ENCODE measurements around the gene MRC2.
"Not testable (repeated sequence)": the region's sequence is repeated elsewhere in the genome, so short reads cannot be mapped to it uniquely, and the experiment has no call there.

Gene MRC2

GRCh38 chr17:62676952-62677596 lies 49.6 kb downstream of the MRC2 start:
- Histone ChIP-seq H3K36me3 (ENCODE audit: insufficient read depth, low read length) (peaks cover 4% of the 10 kb centered on the region; the same call in 1 of the 2 replicates), H3K9me3 (ENCODE audit: control insufficient read depth, insufficient read depth, low read length) (no peaks in the 10 kb centered on the region), H3K9ac (ENCODE audit: low read depth, low read length) (no peak overlapping the region), H3K4me1 (ENCODE audit: insufficient read depth, low read length) (peaks cover 6% of the 10 kb centered on the region; the same call in 1 of the 2 replicates)

DNA sequence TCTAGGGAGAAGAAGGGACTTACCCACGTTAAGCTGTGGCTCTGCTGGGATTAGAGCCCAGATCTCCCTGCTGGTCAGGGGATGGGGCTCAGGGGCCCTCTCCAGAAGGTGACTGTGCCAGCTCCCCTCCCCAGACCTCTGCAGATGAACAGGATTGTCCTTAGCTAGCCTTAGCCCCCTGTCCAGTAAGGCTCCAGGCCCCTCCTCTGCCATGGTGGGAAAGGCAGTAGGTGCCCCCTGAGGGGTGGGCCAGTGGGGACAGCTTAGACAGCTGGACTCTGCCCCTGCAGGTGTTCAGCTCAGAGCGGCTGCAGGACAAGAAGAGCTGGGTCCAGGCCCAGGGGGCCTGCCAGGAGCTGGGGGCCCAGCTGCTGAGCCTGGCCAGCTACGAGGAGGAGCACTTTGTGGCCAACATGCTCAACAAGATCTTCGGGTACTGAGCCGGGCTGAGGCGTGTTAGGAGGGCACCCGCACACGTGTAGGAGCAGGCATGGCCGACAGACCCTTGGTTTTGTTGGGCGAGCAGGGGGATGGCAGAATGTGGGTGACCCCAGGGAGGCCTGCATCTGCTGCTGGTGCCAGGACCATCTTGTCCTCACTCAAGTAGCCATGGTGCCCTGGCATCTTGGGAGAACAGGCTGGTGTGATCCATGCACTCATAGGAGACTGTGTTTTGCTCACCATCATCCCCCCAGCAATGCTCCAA lies 50.9 kb downstream of the MRC2 start:
- peaks cover 6% of the 10 kb centered on the region; the same call in 1 of the 2 replicates for H3K4me1 ChIP-seq (ENCODE audit: insufficient read depth, low read length)
- peaks cover 4% of the 10 kb centered on the region; the same call in 1 of the 2 replicates for H3K36me3 ChIP-seq (ENCODE audit: insufficient read depth, low read length)
- no peak overlapping the region for H3K9ac ChIP-seq (ENCODE audit: low read depth, low read length)
- no peaks in the 10 kb centered on the region for H3K9me3 ChIP-seq (ENCODE audit: control insufficient read depth, insufficient read depth, low read length)

GRCh38 chr17:62679866-62680377 lies 52.5 kb downstream of the MRC2 start:
- Histone ChIP-seq H3K36me3 (ENCODE audit: insufficient read depth, low read length) (peaks cover 4% of the 10 kb centered on the region; the same call in 1 of the 2 replicates), H3K9me3 (ENCODE audit: control insufficient read depth, insufficient read depth, low read length) (no peaks in the 10 kb centered on the region), H3K9ac (ENCODE audit: low read depth, low read length) (peak overlapping the region; percentile 22; the same call in 1 of the 2 replicates), H3K4me1 (ENCODE audit: insufficient read depth, low read length) (peaks cover 6% of the 10 kb centered on the region; the same call in 1 of the 2 replicates)

DNA sequence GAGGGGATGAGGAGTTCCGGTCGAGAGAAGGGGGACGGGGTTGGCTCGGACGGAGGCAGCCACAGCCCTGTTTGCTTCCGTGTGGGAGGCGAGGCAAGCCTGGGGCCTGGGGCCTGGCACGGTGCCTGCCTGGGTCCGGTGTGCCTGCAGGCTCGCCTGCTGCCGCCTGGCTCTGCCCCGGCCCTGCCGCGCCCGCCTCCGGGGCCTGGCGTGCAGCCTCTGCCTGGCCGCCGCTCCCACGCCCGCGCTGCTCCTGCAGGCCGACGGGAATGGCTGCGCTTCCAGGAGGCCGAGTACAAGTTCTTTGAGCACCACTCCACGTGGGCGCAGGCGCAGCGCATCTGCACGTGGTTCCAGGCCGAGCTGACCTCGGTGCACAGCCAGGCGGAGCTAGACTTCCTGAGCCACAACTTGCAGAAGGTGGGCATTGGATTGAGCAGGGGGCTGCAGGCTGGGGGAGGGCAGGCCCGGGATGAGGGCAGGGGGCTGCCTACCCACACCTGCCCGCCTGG lies 53.1 kb downstream of the MRC2 start:
- Histone ChIP-seq H3K9me3 (ENCODE audit: control insufficient read depth, insufficient read depth, low read length) (no peaks in the 10 kb centered on the region), H3K4me1 (ENCODE audit: insufficient read depth, low read length) (peaks cover 6% of the 10 kb centered on the region; the same call in 1 of the 2 replicates), H3K36me3 (ENCODE audit: insufficient read depth, low read length) (peaks cover 4% of the 10 kb centered on the region; the same call in 1 of the 2 replicates), H3K9ac (ENCODE audit: low read depth, low read length) (peak overlapping the region; percentile 2; the same call in 1 of the 2 replicates)

DNA sequence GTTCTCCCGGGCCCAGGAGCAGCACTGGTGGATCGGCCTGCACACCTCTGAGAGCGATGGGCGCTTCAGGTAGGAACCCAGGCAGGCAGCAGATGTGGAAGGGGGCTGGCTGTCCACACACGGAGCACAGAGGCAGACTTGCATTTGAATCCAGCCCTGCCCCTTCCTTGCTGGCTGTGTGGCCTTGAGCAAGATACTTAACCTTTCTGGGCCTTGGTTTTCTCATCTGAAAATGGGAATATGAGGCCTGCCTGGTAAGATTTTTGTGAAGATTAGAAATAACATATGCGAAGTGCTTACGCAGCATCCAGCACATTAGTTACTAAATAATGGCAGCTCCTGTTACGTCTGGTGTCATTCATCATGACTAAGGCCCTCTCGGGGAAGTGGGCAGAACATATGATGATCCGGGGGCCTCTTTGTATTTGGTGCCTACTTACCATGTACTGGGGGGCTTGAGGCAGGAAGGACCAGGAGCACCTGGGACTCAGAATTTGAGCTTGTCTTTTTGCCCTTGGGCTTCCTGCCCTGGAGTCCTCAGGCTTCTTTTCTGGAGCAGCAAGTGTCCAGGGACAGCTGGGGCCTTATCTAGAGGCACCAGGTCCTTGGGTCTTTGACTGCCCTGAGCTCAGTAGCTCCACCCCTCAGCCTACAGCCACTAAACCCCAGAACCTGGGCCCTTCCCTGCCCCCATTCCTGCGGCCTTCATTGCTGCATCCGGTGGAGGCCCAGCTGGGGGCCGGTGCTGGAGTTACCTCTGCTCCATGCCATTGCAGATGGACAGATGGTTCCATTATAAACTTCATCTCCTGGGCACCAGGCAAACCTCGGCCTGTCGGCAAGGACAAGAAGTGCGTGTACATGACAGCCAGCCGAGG lies 53.8 kb downstream of the MRC2 start:
- peaks cover 6% of the 10 kb centered on the region; the same call in 1 of the 2 replicates for H3K4me1 ChIP-seq (ENCODE audit: insufficient read depth, low read length)
- no peaks in the 10 kb centered on the region for H3K9me3 ChIP-seq (ENCODE audit: control insufficient read depth, insufficient read depth, low read length)
- no peak overlapping the region for H3K9ac ChIP-seq (ENCODE audit: low read depth, low read length)
- peaks cover 4% of the 10 kb centered on the region; the same call in 1 of the 2 replicates for H3K36me3 ChIP-seq (ENCODE audit: insufficient read depth, low read length)

- Histone ChIP-seq H3K9ac (ENCODE audit: low read depth, low read length) (no peak overlapping the region), H3K36me3 (ENCODE audit: insufficient read depth, low read length) (peaks cover 4% of the 10 kb centered on the region; the same call in 1 of the 2 replicates), H3K9me3 (ENCODE audit: control insufficient read depth, insufficient read depth, low read length) (no peaks in the 10 kb centered on the region), H3K4me1 (ENCODE audit: insufficient read depth, low read length) (peaks cover 6% of the 10 kb centered on the region; the same call in 1 of the 2 replicates)
These were observed 54.5 kb downstream of the MRC2 start for GRCh38 chr17:62681939-62682381.

- H3K4me1 ChIP-seq (ENCODE audit: insufficient read depth, low read length), result peaks cover 6% of the 10 kb centered on the region; the same call in 1 of the 2 replicates
- peaks cover 4% of the 10 kb centered on the region; the same call in 1 of the 2 replicates for H3K36me3 ChIP-seq (ENCODE audit: insufficient read depth, low read length)
- no peak overlapping the region for H3K9ac ChIP-seq (ENCODE audit: low read depth, low read length)
- H3K9me3 ChIP-seq (ENCODE audit: control insufficient read depth, insufficient read depth, low read length), result no peaks in the 10 kb centered on the region
These were observed 56.7 kb downstream of the MRC2 start for GRCh38 chr17:62684179-62684578.

GRCh38 chr17:62687997-62688396 lies 60.5 kb downstream of the MRC2 start:
- Histone ChIP-seq H3K9me3 (ENCODE audit: control insufficient read depth, insufficient read depth, low read length) (no peaks in the 10 kb centered on the region), H3K4me1 (ENCODE audit: insufficient read depth, low read length) (no peaks in the 10 kb centered on the region), H3K36me3 (ENCODE audit: insufficient read depth, low read length) (no peaks in the 10 kb centered on the region), H3K9ac (ENCODE audit: low read depth, low read length) (no peak overlapping the region)

DNA sequence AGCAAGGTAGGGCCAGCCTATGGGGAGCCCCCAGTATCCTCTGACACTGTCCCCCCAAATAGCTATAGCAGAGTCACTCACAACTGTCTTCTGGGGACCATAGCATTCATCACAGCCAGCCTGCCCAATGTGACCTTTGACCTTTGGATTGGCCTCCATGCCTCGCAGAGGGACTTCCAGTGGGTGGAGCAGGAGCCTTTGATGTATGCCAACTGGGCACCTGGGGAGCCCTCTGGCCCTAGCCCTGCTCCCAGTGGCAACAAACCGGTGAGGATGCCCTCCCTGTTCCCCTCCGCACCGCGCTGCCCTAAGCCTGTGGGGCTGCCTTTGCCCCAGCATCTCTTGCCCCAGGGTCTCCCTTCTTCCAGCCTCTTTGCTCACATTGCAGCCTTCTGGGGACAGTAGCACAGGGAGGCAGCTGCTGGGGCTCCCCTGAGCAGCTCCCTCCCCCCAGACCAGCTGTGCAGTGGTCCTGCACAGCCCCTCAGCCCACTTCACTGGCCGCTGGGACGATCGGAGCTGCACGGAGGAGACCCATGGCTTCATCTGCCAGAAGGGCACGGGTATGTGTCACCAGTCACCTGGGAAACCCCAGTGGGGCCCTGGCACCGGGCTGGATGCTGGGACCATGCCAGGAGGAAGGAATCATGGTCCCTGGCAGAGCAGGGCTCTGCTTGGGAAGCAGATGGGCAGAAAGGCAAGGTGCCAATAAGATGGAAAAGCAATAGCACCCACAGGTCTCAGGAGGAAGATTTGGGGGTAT lies 61.1 kb downstream of the MRC2 start:
- Histone ChIP-seq H3K9me3 (ENCODE audit: control insufficient read depth, insufficient read depth, low read length) (no peaks in the 10 kb centered on the region), H3K36me3 (ENCODE audit: insufficient read depth, low read length) (no peaks in the 10 kb centered on the region), H3K4me1 (ENCODE audit: insufficient read depth, low read length) (peaks cover 3% of the 10 kb centered on the region), H3K9ac (ENCODE audit: low read depth, low read length) (no peak overlapping the region)

DNA sequence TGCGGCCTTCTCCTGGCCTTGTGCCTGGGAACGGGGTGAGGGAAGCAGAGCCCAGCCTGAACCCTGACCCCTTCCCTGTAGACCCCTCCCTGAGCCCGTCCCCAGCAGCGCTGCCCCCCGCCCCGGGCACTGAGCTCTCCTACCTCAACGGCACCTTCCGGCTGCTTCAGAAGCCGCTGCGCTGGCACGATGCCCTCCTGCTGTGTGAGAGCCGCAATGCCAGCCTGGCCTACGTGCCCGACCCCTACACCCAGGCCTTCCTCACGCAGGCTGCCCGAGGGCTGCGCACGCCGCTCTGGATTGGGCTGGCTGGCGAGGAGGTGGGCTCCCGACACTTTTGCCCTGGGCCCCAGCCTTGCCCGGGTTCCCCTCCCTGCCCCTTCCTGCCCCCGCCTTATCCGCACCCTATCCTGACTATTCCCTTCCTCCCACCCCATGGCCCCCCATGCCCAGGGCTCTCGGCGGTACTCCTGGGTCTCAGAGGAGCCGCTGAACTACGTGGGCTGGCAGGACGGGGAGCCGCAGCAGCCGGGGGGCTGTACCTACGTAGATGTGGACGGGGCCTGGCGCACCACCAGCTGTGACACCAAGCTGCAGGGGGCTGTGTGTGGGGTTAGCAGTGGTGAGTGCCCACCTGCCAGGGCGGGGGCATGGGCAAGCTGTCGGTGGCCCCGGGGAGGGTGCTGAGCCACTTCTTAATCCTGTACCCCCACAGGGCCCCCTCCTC lies 62.1 kb downstream of the MRC2 start:
- Histone ChIP-seq H3K9me3 (ENCODE audit: control insufficient read depth, insufficient read depth, low read length) (no peaks in the 10 kb centered on the region), H3K4me1 (ENCODE audit: insufficient read depth, low read length) (peaks cover 13% of the 10 kb centered on the region), H3K9ac (ENCODE audit: low read depth, low read length) (no peak overlapping the region), H3K36me3 (ENCODE audit: insufficient read depth, low read length) (no peaks in the 10 kb centered on the region)

DNA sequence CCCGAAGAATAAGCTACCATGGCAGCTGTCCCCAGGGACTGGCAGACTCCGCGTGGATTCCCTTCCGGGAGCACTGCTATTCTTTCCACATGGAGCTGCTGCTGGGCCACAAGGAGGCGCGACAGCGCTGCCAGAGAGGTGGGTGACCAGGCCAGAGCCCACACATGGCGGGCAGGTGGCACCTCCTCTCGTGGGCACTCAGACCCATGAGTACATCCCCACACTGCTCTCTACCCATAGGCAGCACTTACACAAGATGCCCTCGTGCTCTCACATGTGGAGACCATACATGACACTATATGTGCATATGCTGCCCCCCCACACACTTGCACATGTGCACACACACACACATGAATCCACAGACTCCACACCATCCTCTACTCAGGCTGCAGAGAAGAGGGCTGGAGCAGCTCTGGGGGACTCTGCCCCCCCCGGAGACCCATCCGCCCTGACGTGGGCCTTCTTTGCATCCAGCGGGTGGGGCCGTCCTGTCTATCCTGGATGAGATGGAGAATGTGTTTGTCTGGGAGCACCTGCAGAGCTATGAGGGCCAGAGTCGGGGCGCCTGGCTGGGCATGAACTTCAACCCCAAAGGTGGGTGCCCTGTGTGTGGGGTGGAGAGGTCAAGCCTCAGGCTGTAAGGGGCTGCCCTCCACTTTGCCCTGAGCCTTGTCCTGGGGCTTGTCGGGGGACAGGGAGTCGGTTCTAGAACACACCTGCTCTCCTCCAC lies 62.9 kb downstream of the MRC2 start:
- Histone ChIP-seq H3K36me3 (ENCODE audit: insufficient read depth, low read length) (no peaks in the 10 kb centered on the region), H3K4me1 (ENCODE audit: insufficient read depth, low read length) (peaks cover 13% of the 10 kb centered on the region), H3K9me3 (ENCODE audit: control insufficient read depth, insufficient read depth, low read length) (no peaks in the 10 kb centered on the region), H3K9ac (ENCODE audit: low read depth, low read length) (no peak overlapping the region)

DNA sequence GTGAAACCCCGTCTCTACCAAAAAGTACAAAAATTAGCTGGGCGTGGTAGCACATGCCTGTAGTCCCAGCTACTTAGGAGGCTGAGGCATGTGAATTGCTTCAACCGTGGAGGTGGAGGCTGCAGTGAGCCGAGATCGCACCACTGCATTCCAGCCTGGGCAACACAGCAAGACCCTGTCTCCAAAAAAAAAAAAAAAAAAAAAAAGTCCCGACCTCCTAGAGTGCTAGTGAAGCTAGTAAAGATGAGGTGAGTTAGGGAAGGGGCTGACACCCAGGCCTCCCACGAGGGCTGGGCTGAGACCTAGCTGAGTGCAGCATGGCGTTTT lies 64.1 kb downstream of the MRC2 start:
- not testable (repeated sequence) for H3K9me3 ChIP-seq (ENCODE audit: control insufficient read depth, insufficient read depth, low read length); H3K9ac ChIP-seq (ENCODE audit: low read depth, low read length); H3K36me3 ChIP-seq (ENCODE audit: insufficient read depth, low read length)
- peaks cover 13% of the 10 kb centered on the region for H3K4me1 ChIP-seq (ENCODE audit: insufficient read depth, low read length)
